Endothelial cell of umbilical vein (primary cell): ENCODE results near the gene LYPD1. TPM values are rescaled to one million over a fixed set of nuclear protein-coding genes. Genes with fewer than 3 reads are reported as not detected.

Experiments
- BruUV-seq: library from RNA; stranded (reverse); fragments of 400-500 nt; replicated peaks from 2 replicates; lab custom pipeline; 2021; lab: Mats Ljungman, UMichigan
- CTCF ChIA-PET: fragments of 300-600, 350-600 bp; sonication (Branson Sonifier 250); formaldehyde crosslinking; loops from one replicate; lab custom pipeline; 2021; ENCODE audit warnings: antibody characterized with exemption, inconsistent platforms; lab: Charles Lee
- POLR2A ChIA-PET: fragments of 300-600, 350-600 bp; sonication (Branson Sonifier 250); formaldehyde crosslinking; loops from one replicate; lab custom pipeline; 2021; ENCODE audit warnings: antibody characterized with exemption, inconsistent platforms; lab: Charles Lee
- DNase-seq: peaks from one replicate; pipeline ENCODE4 v3.0.0-alpha.2; 2011; ENCODE audit warnings: low read depth, low spot score
- FAIRE-seq: peaks from 2 replicates; lab custom pipeline; 2011; peaks lifted over from hg19 to GRCh38; lab: Jason Lieb, UNC
- H2AFZ ChIP-seq: 2 replicates; pipeline ENCODE4 v1.6.0; 2012; ENCODE audit warnings: low read depth, low read length, control low read depth, inconsistent platforms
- H3K27ac ChIP-seq: 2 replicates; pipeline ENCODE4 v1.5.1; 2011; ENCODE audit warnings: low read depth, mild to moderate bottlenecking, control low read depth, low read length, moderate library complexity; ENCODE audit not compliant: insufficient read depth
- H3K27me3 ChIP-seq, 2 experiments: 2 replicates each; pipeline versions ENCODE4 v1.6.0 to v1.6.1; 2011; ENCODE audit warnings: low read length in 2 of 2, mixed read lengths in 1 of 2; ENCODE audit not compliant: control insufficient read depth in 2 of 2, insufficient read depth in 2 of 2
- H3K36me3 ChIP-seq, 2 experiments: 2 replicates in 1 of 2; 3 replicates in 1 of 2; pipeline ENCODE4 v1.5.1; 2011; ENCODE audit warnings: low read length in 2 of 2, mild to moderate bottlenecking in 1 of 2, moderate library complexity in 1 of 2; ENCODE audit not compliant: control insufficient read depth in 2 of 2, insufficient read depth in 2 of 2; ENCODE audit errors: extremely low read depth in 1 of 2
- H3K4me1 ChIP-seq: 3 replicates; pipeline ENCODE4 v1.5.1; 2011; ENCODE audit warnings: mild to moderate bottlenecking, low read length; ENCODE audit not compliant: control insufficient read depth, insufficient read depth; ENCODE audit errors: extremely low read depth
- H3K4me2 ChIP-seq: 2 replicates; pipeline ENCODE4 v1.6.1; 2011; ENCODE audit warnings: low read length, control low read depth, mixed read lengths; ENCODE audit not compliant: insufficient read depth
- H3K4me3 ChIP-seq, 3 experiments: fragments of 200-600 bp in 1 of 3; sonication (generic), shearing (Covaris generic) in 1 of 3; replicated peaks in 1 of 3; 2 replicates each; pipeline ENCODE4 v1.5.1; 2011 to 2016; ENCODE audit warnings: control low read depth in 3 of 3, low read length in 3 of 3, mild to moderate bottlenecking in 2 of 3, inconsistent platforms in 1 of 3, low read depth in 1 of 3, moderate library complexity in 1 of 3; ENCODE audit not compliant: insufficient read depth in 1 of 3
- H3K79me2 ChIP-seq: 2 replicates; pipeline ENCODE4 v1.6.0; 2012; ENCODE audit warnings: low read length, inconsistent platforms; ENCODE audit not compliant: control insufficient read depth, insufficient read depth
- H3K9ac ChIP-seq: replicated peaks from 2 replicates; pipeline ENCODE3; 2011; ENCODE audit warnings: low read length, control low read depth; ENCODE audit not compliant: insufficient read depth; ENCODE audit errors: extremely low read depth
- H3K9me1 ChIP-seq: replicated peaks from 3 replicates; pipeline ENCODE4 v1.6.0; 2011; ENCODE audit warnings: mild to moderate bottlenecking, low read length; ENCODE audit not compliant: control insufficient read depth, insufficient read depth; ENCODE audit errors: extremely low read depth
- H3K9me3 ChIP-seq: replicated peaks from 2 replicates; pipeline ENCODE4 v1.5.1; 2012; ENCODE audit warnings: low read length, inconsistent platforms; ENCODE audit not compliant: control insufficient read depth, insufficient read depth
- H4K20me1 ChIP-seq: replicated peaks from 2 replicates; pipeline ENCODE3; 2011; ENCODE audit warnings: mild to moderate bottlenecking, low read length; ENCODE audit not compliant: control insufficient read depth, insufficient read depth; ENCODE audit errors: extremely low read depth
- EZH2 ChIP-seq: IDR thresholded peaks from 2 replicates; pipeline ENCODE4 v1.6.1; 2012; ENCODE audit warnings: borderline replicate concordance, low read depth, mild to moderate bottlenecking, moderate library complexity, low read length, inconsistent platforms; ENCODE audit not compliant: severe bottlenecking
- FOS ChIP-seq: IDR thresholded peaks from 2 replicates; pipeline ENCODE4 v1.6.1; 2011; ENCODE audit warnings: mild to moderate bottlenecking, low read length, moderate library complexity, borderline replicate concordance; ENCODE audit not compliant: insufficient read depth
- GATA2 ChIP-seq: IDR thresholded peaks from 2 replicates; pipeline ENCODE4 v1.7.0; 2011; ENCODE audit warnings: low read depth, mild to moderate bottlenecking, moderate library complexity, mixed read lengths, low read length; ENCODE audit not compliant: insufficient read length, insufficient read depth
- JUN ChIP-seq: IDR thresholded peaks from 2 replicates; pipeline ENCODE4 v1.6.1; 2011; ENCODE audit warnings: borderline replicate concordance, low read depth; ENCODE audit not compliant: insufficient read length, insufficient read depth
- MYC ChIP-seq: IDR thresholded peaks from one replicate; pipeline ENCODE4 v1.6.1; 2011; ENCODE audit warnings: mild to moderate bottlenecking, low read depth, low read length
- POLR2A ChIP-seq: IDR thresholded peaks from 2 replicates; pipeline ENCODE4 v1.6.1; 2012; ENCODE audit warnings: low read depth, mild to moderate bottlenecking, control low read depth, low read length
- POLR2AphosphoS5 ChIP-seq: IDR thresholded peaks from 2 replicates; pipeline ENCODE4 v1.6.1; 2012; ENCODE audit warnings: low read depth, mild to moderate bottlenecking, control low read depth, low read length, moderate library complexity; ENCODE audit not compliant: insufficient read depth
- dilution Hi-C: fragments of 300-500 bp; cut with MboI; formaldehyde crosslinking; loops from one replicate; pipeline ENCODE4 v1.15.0; 2019; ENCODE audit warnings: low sequenced_read_pairs; ENCODE audit not compliant: extremely low pct_ligation_motif_present
- intact Hi-C: fragments of 100-400 bp; cut with micrococcal nuclease; formaldehyde crosslinking; loops from one replicate; pipeline ENCODE4 v1.10.0; 2022
- polyA plus RNA-seq, 4 experiments: library from polyadenylated mRNA; depleted of rRNA in 3 of 4; stranded (reverse) in 3 of 4; unstranded in 1 of 4; fragments of >200 nt; gene quantifications; 2 replicates each; pipeline versions ENCODE4 v1.2.1 to v1.2.3, GENCODE V29; 2011 to 2012; ENCODE audit warnings: missing spikeins in 1 of 4
- total RNA-seq: library from RNA; stranded (reverse); gene quantifications from 2 replicates; pipeline ENCODE4 v1.2.3, GENCODE V29; 2021
- TF ChIP-seq, protein P1 (sequence below), 2 donors: IDR thresholded peaks; 1 replicate in 1 of 2; 2 replicates in 1 of 2; pipeline ENCODE4 v1.5.1; 2011; ENCODE audit warnings: low read length in 2 of 2, mild to moderate bottlenecking in 2 of 2, moderate library complexity in 2 of 2, control low read depth in 1 of 2, inconsistent platforms in 1 of 2, low read depth in 1 of 2; ENCODE audit not compliant: insufficient read depth in 1 of 2; ENCODE audit errors: extremely low read depth in 1 of 2
- TF ChIP-seq, protein P2 (sequence below): IDR thresholded peaks from 2 replicates; pipeline ENCODE4 v1.6.1; 2011; ENCODE audit not compliant: insufficient read depth, insufficient read length

Gene LYPD1
- total and polyA plus RNA-seq, 2 donors (not counting 3 experiments of a cell fraction or from before 2014, with no cell fraction given): 76.6 to 105 TPM

- H3K4me1 ChIP-seq: no peaks in the 10 kb centered on the region
- H3K4me2 ChIP-seq: no peak overlapping the region
- no peaks in the 10 kb centered on the region for H3K27me3 ChIP-seq
- no peaks in the 10 kb centered on the region for H3K9me1 ChIP-seq
- H3K27ac ChIP-seq: no peak overlapping the region
- DNase-seq (no peak), FAIRE-seq (no peak)
- TF ChIP-seq MYC (no peak), GATA2 (no peak), FOS (no peak), JUN (no peak), EZH2 (no peak), POLR2AphosphoS5 (no peak), POLR2A (no peak)
- TF ChIP-seq, protein P1, sequence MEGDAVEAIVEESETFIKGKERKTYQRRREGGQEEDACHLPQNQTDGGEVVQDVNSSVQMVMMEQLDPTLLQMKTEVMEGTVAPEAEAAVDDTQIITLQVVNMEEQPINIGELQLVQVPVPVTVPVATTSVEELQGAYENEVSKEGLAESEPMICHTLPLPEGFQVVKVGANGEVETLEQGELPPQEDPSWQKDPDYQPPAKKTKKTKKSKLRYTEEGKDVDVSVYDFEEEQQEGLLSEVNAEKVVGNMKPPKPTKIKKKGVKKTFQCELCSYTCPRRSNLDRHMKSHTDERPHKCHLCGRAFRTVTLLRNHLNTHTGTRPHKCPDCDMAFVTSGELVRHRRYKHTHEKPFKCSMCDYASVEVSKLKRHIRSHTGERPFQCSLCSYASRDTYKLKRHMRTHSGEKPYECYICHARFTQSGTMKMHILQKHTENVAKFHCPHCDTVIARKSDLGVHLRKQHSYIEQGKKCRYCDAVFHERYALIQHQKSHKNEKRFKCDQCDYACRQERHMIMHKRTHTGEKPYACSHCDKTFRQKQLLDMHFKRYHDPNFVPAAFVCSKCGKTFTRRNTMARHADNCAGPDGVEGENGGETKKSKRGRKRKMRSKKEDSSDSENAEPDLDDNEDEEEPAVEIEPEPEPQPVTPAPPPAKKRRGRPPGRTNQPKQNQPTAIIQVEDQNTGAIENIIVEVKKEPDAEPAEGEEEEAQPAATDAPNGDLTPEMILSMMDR (IDR thresholded peaks at IDR 0.05; ENCODE audit: extremely low read depth in 1 of 2, insufficient read depth in 1 of 2, low read depth in 1 of 2, low read length in 2 of 2): no peak
- TF ChIP-seq, protein P2, sequence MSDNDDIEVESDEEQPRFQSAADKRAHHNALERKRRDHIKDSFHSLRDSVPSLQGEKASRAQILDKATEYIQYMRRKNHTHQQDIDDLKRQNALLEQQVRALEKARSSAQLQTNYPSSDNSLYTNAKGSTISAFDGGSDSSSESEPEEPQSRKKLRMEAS: no peak
- H3K9ac ChIP-seq: no peak overlapping the region
- no peaks in the 10 kb centered on the region for H3K36me3 ChIP-seq
- BruUV-seq: no TSS peak
- POLR2A ChIA-PET: no interaction called here
- dilution Hi-C loops: no loop called here
- no peak overlapping the region for H3K4me3 ChIP-seq
- no peaks in the 10 kb centered on the region for H3K79me2 ChIP-seq
- no peaks in the 10 kb centered on the region for H4K20me1 ChIP-seq
- intact Hi-C loops: no loop called here
- H3K9me3 ChIP-seq: no peaks in the 10 kb centered on the region
- H2AFZ ChIP-seq: no peak overlapping the region
- CTCF ChIA-PET: no interaction called here
These were observed 27.7 kb upstream of the LYPD1 start for GRCh38 chr2:132697556-132698205.
